K562 (cell line): Measurements from ENCODE around the gene CUX1. TPM values are rescaled to one million over a fixed set of nuclear protein-coding genes. Genes with fewer than 3 reads are reported as not detected.
A peak's percentile ranks its signal among the peaks of the same experiment; 100 is the strongest.

Experiments
- CXXC5 ChIP-seq: fragments of 250-450 bp; sonication (Bioruptor Pico); IDR thresholded peaks from 2 replicates; pipeline ENCODE4 v1.8.0; 2022; ENCODE audit warnings: inconsistent platforms, mild to moderate bottlenecking, moderate library complexity
- DPF2 ChIP-seq: fragments of 450-650 bp; IDR thresholded peaks from 2 replicates; pipeline ENCODE4 v1.6.1; 2016
- EHMT2 ChIP-seq: fragments of 450-650 bp; IDR thresholded peaks from 2 replicates; pipeline ENCODE4 v1.6.1; 2018; ENCODE audit warnings: antibody characterized with exemption
- FOS ChIP-seq: IDR thresholded peaks from 3 replicates; pipeline ENCODE4 v1.6.1; 2011; ENCODE audit not compliant: insufficient read length; ENCODE audit errors: extremely low read depth
- KLF1 ChIP-seq: fragments of 450-650 bp; IDR thresholded peaks from 2 replicates; pipeline ENCODE4 v1.6.1; 2016; ENCODE audit warnings: missing genetic modification characterization, missing compliant biosample characterization
- MBD1 ChIP-seq: fragments of 250-450 bp; sonication (Bioruptor Pico); IDR thresholded peaks from 2 replicates; pipeline ENCODE4 v1.8.0; 2022; ENCODE audit warnings: inconsistent platforms
- MLX ChIP-seq, 2 experiments: fragments of 450-650 bp in 1 of 2; sonication (generic) in 1 of 2; formaldehyde crosslinking; conservative IDR thresholded peaks; 2 replicates each; pipeline versions ENCODE4 v1.4.0 to v1.8.1; 2020 to 2022; ENCODE audit warnings: mild to moderate bottlenecking in 1 of 2, missing genetic modification reagents in 1 of 2
- NCOA1 ChIP-seq: fragments of 450-650 bp; IDR thresholded peaks from 2 replicates; pipeline ENCODE4 v1.6.1; 2016; ENCODE audit warnings: low read depth
- NFE2 ChIP-seq: IDR thresholded peaks from 2 replicates; pipeline ENCODE4 v1.6.1; 2014; ENCODE audit warnings: antibody characterized with exemption, low read depth
- NR2F6 ChIP-seq: fragments of 450-650 bp; formaldehyde crosslinking; IDR thresholded peaks from 2 replicates; pipeline ENCODE4 v1.4.0; 2020; ENCODE audit warnings: mild to moderate bottlenecking
- PHF8 ChIP-seq: fragments of 200-600 bp; sonication (generic); IDR thresholded peaks from 2 replicates; pipeline ENCODE4 v1.6.1; 2012; ENCODE audit warnings: mixed run types, mild to moderate bottlenecking, inconsistent platforms, low read length, moderate library complexity, borderline replicate concordance
- RBM39 ChIP-seq: fragments of 200-400 bp; formaldehyde crosslinking; optimal IDR thresholded peaks from 2 replicates; pipeline ENCODE3; 2018; ENCODE audit warnings: low read depth, low read length
- SRSF7 ChIP-seq: fragments of 200-400 bp; formaldehyde crosslinking; optimal IDR thresholded peaks from 2 replicates; pipeline ENCODE3; 2017; ENCODE audit warnings: mild to moderate bottlenecking, low read depth, low read length
- SRSF9 ChIP-seq: fragments of 200-400 bp; formaldehyde crosslinking; IDR thresholded peaks from 2 replicates; pipeline ENCODE4 v1.6.1; 2017; ENCODE audit warnings: low read depth, low read length, borderline replicate concordance
- TAL1 ChIP-seq: fragments of 450-650 bp; IDR thresholded peaks from 2 replicates; pipeline ENCODE4 v1.6.1; 2016; ENCODE audit warnings: mild to moderate bottlenecking
- TCF15 ChIP-seq: fragments of 250-450 bp; sonication (Bioruptor Pico); IDR thresholded peaks from 2 replicates; pipeline ENCODE4 v1.8.0; 2022; ENCODE audit warnings: moderate library complexity, mild to moderate bottlenecking, inconsistent platforms
- TOE1 ChIP-seq, 2 experiments: fragments of 450-650 bp in 1 of 2; sonication (generic) in 1 of 2; formaldehyde crosslinking in 1 of 2; IDR thresholded peaks; 2 replicates each; pipeline versions ENCODE4 v1.7.1 to v1.8.0; 2016 to 2022; ENCODE audit warnings: borderline replicate concordance in 2 of 2, mild to moderate bottlenecking in 2 of 2, antibody characterized with exemption in 1 of 2, inconsistent platforms in 1 of 2, low read depth in 1 of 2, missing genetic modification reagents in 1 of 2, moderate library complexity in 1 of 2
- TRIM24 ChIP-seq, 2 experiments: fragments of 450-650 bp; IDR thresholded peaks; 2 replicates each; pipeline ENCODE4 v1.6.1; 2016
- UBTF ChIP-seq, 2 experiments: IDR thresholded peaks; 2 replicates each; pipeline ENCODE4 v1.6.1; 2012; ENCODE audit warnings: improper control_type of control experiment in 2 of 2, low read depth in 2 of 2, low read length in 2 of 2, borderline replicate concordance in 1 of 2
- ZBTB26 ChIP-seq: fragments of 450-650 bp; formaldehyde crosslinking; IDR thresholded peaks from 2 replicates; pipeline ENCODE4 v1.4.0; 2022; ENCODE audit warnings: missing genetic modification characterization
- polyA plus RNA-seq, 8 experiments: library from polyadenylated mRNA; depleted of rRNA in 4 of 8; stranded (reverse) in 5 of 8; unstranded in 3 of 8; fragments of >200 nt; fragmentation: Nextera tagmentation in 2 of 8; fragmentation: Illumina TruSeq in 1 of 8; extraction: Ambion mirVana in 2 of 8; extraction: Trizol in 1 of 8; gene quantifications; 2 replicates each; pipeline versions ENCODE4 v1.2.1 to v1.2.3, GENCODE V29; 2011 to 2014; ENCODE audit warnings: inconsistent platforms in 1 of 8, missing spikeins in 1 of 8
- total RNA-seq, 7 experiments: library from RNA; depleted of rRNA in 6 of 7; stranded (reverse); fragments of >200 nt in 6 of 7; fragmentation: Illumina TruSeq in 2 of 7; extraction: Trizol in 2 of 7; gene quantifications; 2 replicates each; pipeline versions ENCODE4 v1.2.1 to v1.2.3, GENCODE V29; 2011 to 2021; ENCODE audit warnings: low replicate concordance in 1 of 7

CUX1 gene
- total and polyA plus RNA-seq, 9 of the 15 experiments (the other 6 are each of a cell fraction or from before 2014, with no cell fraction given): 3.6 to 55.3 (median 25.2) TPM

- peak; percentile 30; the same call in 1 of the 2 replicates for TF ChIP-seq PHF8
- TF ChIP-seq FOS: peak; percentile 45
- TF ChIP-seq EHMT2: no peak
- TF ChIP-seq NCOA1: peak; percentile 69; the same call in 1 of the 2 replicates
- TF ChIP-seq TAL1: no peak
- TF ChIP-seq SRSF9: no peak
- no peak for TF ChIP-seq TCF15 (CRISPR knock-in tag)
- peak; percentile 94 for TF ChIP-seq DPF2
- peak; percentile 53; the same call in 1 of the 2 replicates for TF ChIP-seq MBD1 (CRISPR knock-in tag)
- TF ChIP-seq RBM39: no peak
- peak; percentile 50; the same call in 1 of the 2 replicates for TF ChIP-seq CXXC5 (CRISPR knock-in tag)
- no peak for TF ChIP-seq SRSF7
- peak; percentile 92 for TF ChIP-seq NFE2
- TF ChIP-seq ZBTB26 (CRISPR knock-in tag): no peak
- TF ChIP-seq TRIM24 (IDR thresholded peaks at IDR 0.05): peak in 1 of 2 experiments; percentile 44; a peak in 2 of 4 replicates
- no peak for TF ChIP-seq KLF1 (tag)
- no peak for TF ChIP-seq MLX (CRISPR knock-in tag; conservative IDR thresholded peaks at IDR 0.05)
- TF ChIP-seq UBTF (IDR thresholded peaks at IDR 0.05; ENCODE audit: borderline replicate concordance in 1 of 2, low read depth in 2 of 2, low read length in 2 of 2): no peak
- no peak for TF ChIP-seq TOE1 (IDR thresholded peaks at IDR 0.05; ENCODE audit: borderline replicate concordance)
- TF ChIP-seq TOE1 (CRISPR knock-in tag; IDR thresholded peaks at IDR 0.05; ENCODE audit: borderline replicate concordance, low read depth): no peak
- no peak for TF ChIP-seq NR2F6 (CRISPR knock-in tag)
Measured at GRCh38 chr7:101882595-101883564, 65.5 kb downstream of the CUX1 start (continued).
